HPDE6-E6E7 (cell line): ENCODE data around the gene KIAA0513.

Experiments
- DNase-seq: peaks from one replicate; pipeline ENCODE4 v3.0.0; 2011; ENCODE audit warnings: missing footprints; ENCODE audit errors: extremely low spot score

KIAA0513 gene

GRCh38 chr16:85027349-85027957 lies at the start of gene KIAA0513:
TSS of gene KIAA0513 (plus strand) at chr16:85027795. CDS start at chr16:85067072, 39,277 bp downstream.
- DNase-seq: peak; percentile 92

- DNase-seq: no peak
These were observed 48.1 kb upstream of the KIAA0513 start for GRCh38 chr16:84979516-84979915.

GRCh38 chr16:84982434-84982833 lies 45.2 kb upstream of the KIAA0513 start:
- DNase-seq: no peak

- DNase-seq: no peak
These were observed 42.2 kb upstream of the KIAA0513 start for GRCh38 chr16:84985079-84986065.

- DNase-seq: no peak
These were observed 41.5 kb upstream of the KIAA0513 start for GRCh38 chr16:84986102-84986501.

- DNase-seq: no peak
These were observed 40.7 kb upstream of the KIAA0513 start for GRCh38 chr16:84986879-84987278.

- DNase-seq: no peak
These were observed 39.1 kb upstream of the KIAA0513 start for GRCh38 chr16:84988328-84989080.

- DNase-seq: no peak
These were observed 37.6 kb upstream of the KIAA0513 start for GRCh38 chr16:84989749-84990620.

GRCh38 chr16:84990782-84991181 lies 36.8 kb upstream of the KIAA0513 start:
- no peak for DNase-seq

GRCh38 chr16:84992717-84993075 lies 34.9 kb upstream of the KIAA0513 start:
- DNase-seq: no peak

GRCh38 chr16:84993926-84994325 lies 33.7 kb upstream of the KIAA0513 start:
- no peak for DNase-seq

- DNase-seq: no peak
These were observed 31.9 kb upstream of the KIAA0513 start for GRCh38 chr16:84995663-84996062.

- no peak for DNase-seq
These were observed 31.2 kb upstream of the KIAA0513 start for GRCh38 chr16:84996365-84996764.

- no peak for DNase-seq
These were observed 28.4 kb upstream of the KIAA0513 start for GRCh38 chr16:84999200-84999599.

- peak; percentile 76 for DNase-seq
These were observed 27.6 kb upstream of the KIAA0513 start for GRCh38 chr16:84999857-85000480.

GRCh38 chr16:85002099-85002541 lies 25.5 kb upstream of the KIAA0513 start:
- DNase-seq: no peak

GRCh38 chr16:85002608-85003007 lies 25.0 kb upstream of the KIAA0513 start:
- no peak for DNase-seq

GRCh38 chr16:85003076-85003475 lies 24.5 kb upstream of the KIAA0513 start:
- no peak for DNase-seq

GRCh38 chr16:85003725-85004586 lies 23.6 kb upstream of the KIAA0513 start:
- no peak for DNase-seq
